ENCODE data around the gene PRDM16. TPM values are rescaled to one million over a fixed set of nuclear protein-coding genes. Genes with fewer than 3 reads are reported as not detected.

PRDM16 gene
- polyA plus RNA-seq, 1 of the 3 experiments (the other 2 are of a cell fraction) = not detected

DNA sequence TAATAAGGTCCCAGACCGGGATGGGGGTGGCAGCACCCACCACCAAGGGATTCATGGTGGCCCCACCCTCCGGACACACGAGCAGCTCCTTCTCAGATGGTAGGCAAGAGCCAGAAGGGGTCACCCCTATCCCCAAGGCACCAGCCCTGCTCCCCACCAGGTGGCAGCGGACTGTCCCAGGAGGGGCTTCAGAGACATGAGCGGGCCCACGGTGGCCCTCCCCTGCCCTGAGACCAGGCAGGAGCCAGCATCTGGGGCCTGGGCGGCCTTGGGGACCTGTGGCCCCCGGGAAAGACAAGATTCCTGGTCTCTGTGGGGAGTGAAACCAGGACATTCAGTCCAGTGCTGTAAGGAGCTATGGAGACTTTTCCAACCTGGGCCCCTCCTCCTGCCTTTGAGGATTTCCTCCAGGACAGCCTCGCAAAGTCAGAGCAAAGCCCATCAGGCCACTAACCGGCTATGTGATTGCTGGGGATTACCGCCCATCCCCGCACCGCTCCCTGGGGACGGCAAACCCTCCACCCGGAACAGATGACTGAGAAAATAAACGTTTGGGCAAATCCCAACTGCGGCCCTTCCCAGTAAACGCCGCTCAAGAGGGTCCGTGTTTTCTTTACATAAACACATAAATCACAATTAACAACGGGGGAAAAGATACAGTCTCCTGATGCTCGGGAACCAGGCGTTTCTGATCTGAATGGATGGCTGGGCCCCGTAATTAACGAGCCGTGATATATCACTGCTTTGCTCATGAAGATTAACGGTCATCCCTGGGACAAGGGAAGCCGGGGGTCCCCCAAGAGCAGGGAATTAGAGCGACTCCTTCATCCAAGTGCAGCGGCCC is 334.6 kb downstream of the PRDM16 start:
- no peak for DNase-seq
- no peaks in the 10 kb centered on the region for H3K4me1 ChIP-seq (ENCODE audit: control insufficient read depth in 1 of 2, insufficient read depth in 2 of 2, low read depth in 1 of 2, low read length in 1 of 2)
- no peak overlapping the region for H3K4me3 ChIP-seq (ENCODE audit: low read depth in 2 of 2, low read length in 1 of 2)
- H2AFZ ChIP-seq (ENCODE audit: low read depth) = no peak overlapping the region
- no peak overlapping the region for H3K4me2 ChIP-seq
- CTCF ChIA-PET = interaction anchor here (1.1 kb wide), 1 partner anchor 25 kb away, joined by 3 read pairs; no protein-coding TSS in a partner anchor
- POLR2A ChIA-PET = no interaction called here
- WGBS (ENCODE audit: low lambda C conversion rate) = 8% methylated on average over 22 of the region's 30 CpGs
- no peak overlapping the region for H3K27ac ChIP-seq (ENCODE audit: low read depth in 2 of 2, low read length in 1 of 2)
- H3K79me2 ChIP-seq (ENCODE audit: insufficient read depth) = no peaks in the 10 kb centered on the region
- H3K27me3 ChIP-seq (ENCODE audit: insufficient read depth) = peaks cover 18% of the 10 kb centered on the region; the same call in 1 of the 2 replicates
- no peaks in the 10 kb centered on the region for H3K36me3 ChIP-seq (replicated peaks in 1 of 2; ENCODE audit: control insufficient read depth in 1 of 2, insufficient read depth in 2 of 2, low read length in 1 of 2)
- H3F3A ChIP-seq (replicated peaks; ENCODE audit: insufficient read depth) = no peaks in the 10 kb centered on the region
- no peaks in the 10 kb centered on the region for H3K9me2 ChIP-seq
- TF ChIP-seq POLR2AphosphoS5 (IDR thresholded peaks at IDR 0.05; ENCODE audit: low read depth, low read length) (no peak), PBX3 (IDR thresholded peaks at IDR 0.05) (no peak)
- H3K9ac ChIP-seq = no peak overlapping the region
- no peaks in the 10 kb centered on the region for H4K20me1 ChIP-seq (ENCODE audit: insufficient read depth)
- no peaks in the 10 kb centered on the region for H3K9me3 ChIP-seq

GRCh38 chr1:3404301-3404700 is 335.3 kb downstream of the PRDM16 start:
- Histone ChIP-seq H3K79me2 (ENCODE audit: insufficient read depth) (no peaks in the 10 kb centered on the region), H3K4me1 (ENCODE audit: control insufficient read depth in 1 of 2, insufficient read depth in 2 of 2, low read depth in 1 of 2, low read length in 1 of 2) (no peaks in the 10 kb centered on the region), H3K4me3 (ENCODE audit: low read depth in 2 of 2, low read length in 1 of 2) (no peak overlapping the region), H3K4me2 (no peak overlapping the region), H3K9ac (no peak overlapping the region), H3F3A (replicated peaks; ENCODE audit: insufficient read depth) (no peaks in the 10 kb centered on the region), H3K36me3 (replicated peaks in 1 of 2; ENCODE audit: control insufficient read depth in 1 of 2, insufficient read depth in 2 of 2, low read length in 1 of 2) (no peaks in the 10 kb centered on the region), H3K9me2 (no peaks in the 10 kb centered on the region), H4K20me1 (ENCODE audit: insufficient read depth) (no peaks in the 10 kb centered on the region), H2AFZ (ENCODE audit: low read depth) (no peak overlapping the region), H3K9me3 (no peaks in the 10 kb centered on the region), H3K27ac (ENCODE audit: low read depth in 2 of 2, low read length in 1 of 2) (no peak overlapping the region), H3K27me3 (ENCODE audit: insufficient read depth) (peaks cover 11% of the 10 kb centered on the region; the same call in 1 of the 2 replicates)
- POLR2A ChIA-PET = no interaction called here
- CTCF ChIA-PET = no interaction called here
- 13% methylated on average over 1 of the region's 12 CpGs for WGBS (ENCODE audit: low lambda C conversion rate)
- no peak for DNase-seq
- no peak for TF ChIP-seq CTCF (IDR thresholded peaks at IDR 0.05)
- TF ChIP-seq MEF2A (IDR thresholded peaks at IDR 0.05; ENCODE audit: borderline replicate concordance, low read depth) = no peak
- TF ChIP-seq PBX3 (IDR thresholded peaks at IDR 0.05) = no peak
- no peak for TF ChIP-seq CHD2 (IDR thresholded peaks at IDR 0.05; ENCODE audit: low read length, partially characterized antibody)
- TF ChIP-seq TCF12 (IDR thresholded peaks at IDR 0.05) = no peak
- no peak for TF ChIP-seq RCOR1 (IDR thresholded peaks at IDR 0.05; ENCODE audit: low read length)
- TF ChIP-seq SMC3 (IDR thresholded peaks at IDR 0.05; ENCODE audit: low read depth, low read length) = no peak
- no peak for TF ChIP-seq EP300 (IDR thresholded peaks at IDR 0.05; ENCODE audit: borderline replicate concordance in 1 of 2, low read depth in 1 of 2, low read length in 1 of 2)

Data from SK-N-SH (cell line).